Renal pelvis (tissue), 4 donors: Measurements from ENCODE around the gene COMMD6. TPM values are rescaled to one million over a fixed set of nuclear protein-coding genes. Genes with fewer than 3 reads are reported as not detected.

ENCODE experiments used
- DNase-seq: peaks from one replicate; pipeline ENCODE4 v3.0.0-alpha.2; 2013
- polyA plus RNA-seq, 3 donors: library from polyadenylated mRNA; unstranded; fragments of 120-200 nt; gene quantifications; one replicate each; pipeline ENCODE4 v1.2.1, GENCODE V29; 2013; ENCODE audit not compliant: insufficient read length in 3 of 3

COMMD6 gene
- polyA plus RNA-seq, 3 donors, result 204 to 265 (median 234) TPM

- DNase-seq, result no peak
These were observed 7.2 kb upstream of the COMMD6 start for GRCh38 chr13:75544681-75545330.

- no peak for DNase-seq
These were observed 4.3 kb upstream of the COMMD6 start for GRCh38 chr13:75541961-75542360.

GRCh38 chr13:75541287-75541686 is 3.6 kb upstream of the COMMD6 start:
- no peak for DNase-seq

GRCh38 chr13:75533861-75534260 is 3.8 kb downstream of the COMMD6 start:
- DNase-seq, result no peak

GRCh38 chr13:75530549-75530961 is 7.1 kb downstream of the COMMD6 start:
- no peak for DNase-seq

- DNase-seq, result no peak
These were observed 15.7 kb downstream of the COMMD6 start for GRCh38 chr13:75521956-75522355.

- DNase-seq, result no peak
These were observed 19.1 kb downstream of the COMMD6 start for GRCh38 chr13:75518439-75519088.

GRCh38 chr13:75514080-75514995 is 23.3 kb downstream of the COMMD6 start:
- DNase-seq, result no peak

GRCh38 chr13:75513271-75513670 is 24.4 kb downstream of the COMMD6 start:
- DNase-seq, result no peak

GRCh38 chr13:75512253-75512652 is 25.4 kb downstream of the COMMD6 start:
- no peak for DNase-seq

GRCh38 chr13:75511051-75511625 is 26.5 kb downstream of the COMMD6 start:
- DNase-seq, result no peak

- DNase-seq, result no peak
These were observed 29.6 kb downstream of the COMMD6 start for GRCh38 chr13:75508002-75508548.

GRCh38 chr13:75507027-75508001 is 30.3 kb downstream of the COMMD6 start:
- DNase-seq, result no peak

- no peak for DNase-seq
These were observed 31.6 kb downstream of the COMMD6 start for GRCh38 chr13:75506018-75506417.

GRCh38 chr13:75505327-75505726 is 32.3 kb downstream of the COMMD6 start:
- DNase-seq, result no peak

GRCh38 chr13:75495938-75496337 is 41.7 kb downstream of the COMMD6 start:
- DNase-seq, result no peak

- DNase-seq, result no peak
These were observed 43.1 kb downstream of the COMMD6 start for GRCh38 chr13:75494491-75494890.

- DNase-seq, result no peak
These were observed 44.5 kb downstream of the COMMD6 start for GRCh38 chr13:75493156-75493555.

- DNase-seq, result no peak
These were observed 45.3 kb downstream of the COMMD6 start for GRCh38 chr13:75492389-75492788.

GRCh38 chr13:75491376-75491775 is 46.3 kb downstream of the COMMD6 start:
- DNase-seq, result no peak
